ENCODE data around the gene ZNF335.

- TF ChIP-seq GATA2 (IDR thresholded peaks at IDR 0.05; ENCODE audit: low read depth, low read length): no peak
- no peak for TF ChIP-seq GATA3 (IDR thresholded peaks at IDR 0.05; ENCODE audit: low read depth, low read length)
These were observed 653 bp downstream of the ZNF335 start for GRCh38 chr20:45971425-45971674.

All from SH-SY5Y (cell line).